ENCODE results near the gene ZNF524.

DNA sequence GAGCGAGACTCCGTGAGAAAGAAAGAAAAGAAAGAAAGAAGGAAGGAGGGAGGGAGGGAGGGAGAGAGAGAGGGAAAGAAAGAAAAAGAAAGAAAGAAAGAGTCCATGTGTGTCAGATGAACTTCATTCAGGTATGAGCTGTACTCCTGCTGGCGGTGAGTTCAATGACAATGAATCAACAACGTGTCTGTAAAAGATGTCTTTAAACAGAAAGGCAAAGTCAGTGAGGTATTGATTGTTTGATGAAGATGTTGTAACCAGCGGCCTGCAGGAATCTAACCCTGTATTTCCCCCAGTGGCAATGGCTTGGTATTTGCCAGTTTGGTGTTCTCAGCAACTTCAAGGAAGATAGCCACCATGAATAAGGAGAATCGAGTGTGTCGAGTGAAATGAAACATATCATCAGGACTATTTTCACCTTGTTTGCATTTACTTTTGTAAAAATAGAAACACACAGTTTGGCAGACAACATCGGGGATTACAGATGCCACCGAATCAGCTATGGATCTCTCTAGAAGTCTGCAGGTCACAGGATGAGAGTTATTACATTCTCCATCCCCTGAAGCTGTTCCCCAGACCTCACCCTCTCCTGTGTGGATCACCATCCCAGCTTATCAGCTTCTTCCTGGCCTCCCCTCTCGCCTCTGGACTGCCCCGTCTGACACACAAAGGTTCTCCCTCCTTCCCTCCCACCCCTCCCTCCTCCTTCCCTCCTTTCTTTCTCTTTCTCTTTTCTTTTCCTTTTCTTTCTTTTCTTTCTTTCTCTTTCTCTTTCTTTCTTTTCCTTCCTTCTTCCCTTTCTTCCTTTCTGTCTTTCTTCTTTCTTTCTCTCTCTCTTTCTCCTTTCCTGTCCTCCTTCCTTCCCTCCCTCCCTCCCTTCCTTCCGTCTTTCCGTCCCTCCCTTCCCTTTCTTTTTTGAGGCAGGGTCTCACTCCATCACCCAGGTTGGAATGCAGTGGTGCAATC, 46.6 kb upstream of the ZNF524 start:
- no peak for TF ChIP-seq EZH2 (IDR thresholded peaks at IDR 0.05; ENCODE audit: low read length, missing control alignments)
- TF ChIP-seq, protein P1, sequence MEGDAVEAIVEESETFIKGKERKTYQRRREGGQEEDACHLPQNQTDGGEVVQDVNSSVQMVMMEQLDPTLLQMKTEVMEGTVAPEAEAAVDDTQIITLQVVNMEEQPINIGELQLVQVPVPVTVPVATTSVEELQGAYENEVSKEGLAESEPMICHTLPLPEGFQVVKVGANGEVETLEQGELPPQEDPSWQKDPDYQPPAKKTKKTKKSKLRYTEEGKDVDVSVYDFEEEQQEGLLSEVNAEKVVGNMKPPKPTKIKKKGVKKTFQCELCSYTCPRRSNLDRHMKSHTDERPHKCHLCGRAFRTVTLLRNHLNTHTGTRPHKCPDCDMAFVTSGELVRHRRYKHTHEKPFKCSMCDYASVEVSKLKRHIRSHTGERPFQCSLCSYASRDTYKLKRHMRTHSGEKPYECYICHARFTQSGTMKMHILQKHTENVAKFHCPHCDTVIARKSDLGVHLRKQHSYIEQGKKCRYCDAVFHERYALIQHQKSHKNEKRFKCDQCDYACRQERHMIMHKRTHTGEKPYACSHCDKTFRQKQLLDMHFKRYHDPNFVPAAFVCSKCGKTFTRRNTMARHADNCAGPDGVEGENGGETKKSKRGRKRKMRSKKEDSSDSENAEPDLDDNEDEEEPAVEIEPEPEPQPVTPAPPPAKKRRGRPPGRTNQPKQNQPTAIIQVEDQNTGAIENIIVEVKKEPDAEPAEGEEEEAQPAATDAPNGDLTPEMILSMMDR (conservative IDR thresholded peaks at IDR 0.05 in 1 of 2, IDR thresholded peaks at IDR 0.05 in 1 of 2; ENCODE audit: low read depth in 1 of 2, low read length in 2 of 2), result no peak

Data from fibroblast of lung (primary cell).